ENCODE data around the gene SRMS. TPM values are rescaled to one million over a fixed set of nuclear protein-coding genes. Genes with fewer than 3 reads are reported as not detected.

Gene SRMS
- total and polyA plus RNA-seq, 2 donors, result 0.05 TPM

DNA sequence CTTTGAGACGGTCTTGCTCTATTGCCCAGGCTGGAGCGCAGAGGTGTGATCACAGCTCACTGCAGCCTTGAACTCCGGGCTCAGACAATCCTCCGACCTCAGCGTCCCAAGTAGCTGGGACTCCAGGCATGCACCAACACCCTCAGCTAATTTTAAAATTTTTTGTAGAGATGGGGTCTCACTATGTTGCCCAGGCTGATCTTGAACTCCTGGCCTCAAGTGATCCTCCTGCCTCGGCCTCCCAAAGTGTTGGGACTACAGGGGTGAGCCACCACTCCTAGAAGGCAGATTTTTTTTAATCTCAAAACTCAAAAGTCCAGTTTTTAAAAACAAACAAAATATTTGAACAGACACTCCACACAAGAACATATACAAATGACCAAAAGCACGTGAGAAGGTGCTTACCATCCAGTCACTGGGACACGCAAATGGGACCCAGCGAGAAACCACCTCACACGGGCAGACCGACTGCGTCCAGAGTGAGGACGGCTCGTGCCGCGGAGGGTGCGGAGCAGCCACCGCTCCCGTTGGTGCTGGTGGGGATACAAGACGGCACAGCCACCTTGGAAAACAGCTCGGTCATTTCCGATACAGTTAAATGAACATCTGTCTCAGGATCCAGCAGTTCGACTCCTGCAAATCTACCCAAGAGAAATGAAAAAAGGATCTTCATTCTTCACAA is 35.0 kb upstream of the SRMS start:
- H3K4me3 ChIP-seq (ENCODE audit: low read length in 2 of 2), result no peak overlapping the region
- WGBS, result 94% methylated on average over 23 of the region's 23 CpGs
- no peaks in the 10 kb centered on the region for H3K9me3 ChIP-seq (ENCODE audit: control insufficient read depth in 2 of 2, insufficient read depth in 1 of 2, low read length in 1 of 2)
- DNase-seq (ENCODE audit: low read depth in 6 of 9, low spot score in 9 of 9), result no peak
- H3K4me1 ChIP-seq (ENCODE audit: control insufficient read depth in 2 of 2, insufficient read depth in 2 of 2, low read length in 2 of 2), result peaks cover under 1 to 6% of the 10 kb centered on the region in 2 donors
- H3K27me3 ChIP-seq (ENCODE audit: control insufficient read depth in 2 of 2, insufficient read depth in 1 of 2, low read length in 1 of 2), result peaks cover 3 to 17% of the 10 kb centered on the region in 2 donors
- H3K36me3 ChIP-seq (ENCODE audit: control insufficient read depth in 2 of 2, insufficient read depth in 2 of 2, low read length in 1 of 2), result peaks cover 8% of the 10 kb centered on the region in 2 donors
- peak overlapping the region in 1 of 2 donors; percentile 49 for H3K27ac ChIP-seq (ENCODE audit: low read depth in 1 of 2, low read length in 1 of 2)

DNA sequence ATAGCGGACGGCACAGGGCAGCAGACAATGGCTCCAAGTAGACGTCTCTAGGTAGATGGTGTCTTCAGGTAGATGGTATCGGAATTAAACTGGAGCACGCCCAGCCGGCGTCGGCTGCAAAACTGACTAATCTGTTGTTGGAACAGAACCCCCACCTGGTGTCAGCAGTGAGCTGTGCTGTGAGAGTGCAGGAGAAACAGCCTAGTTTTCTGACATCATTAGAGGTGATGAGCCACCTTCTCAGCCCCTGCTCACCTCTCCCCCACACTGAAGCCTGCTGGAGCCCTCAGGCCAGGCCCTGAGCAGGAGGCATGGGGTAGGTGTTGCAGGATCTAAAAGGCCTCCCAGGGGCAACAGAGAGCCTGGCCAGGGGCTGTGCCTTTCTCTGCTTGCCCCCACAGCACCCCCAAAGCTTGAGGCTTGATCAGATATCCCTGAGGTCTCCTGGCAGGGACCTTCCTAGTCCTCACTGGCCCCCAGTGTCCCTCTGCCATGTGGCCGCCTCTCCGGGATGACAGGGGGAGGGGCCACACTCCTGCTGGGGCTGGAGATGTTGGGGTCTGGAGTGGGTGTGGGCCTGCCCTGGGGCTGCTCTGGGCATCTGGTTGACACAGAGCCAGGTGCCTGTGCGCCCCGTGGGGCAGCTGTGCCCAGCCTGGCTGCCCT is 33.4 kb upstream of the SRMS start:
- no peaks in the 10 kb centered on the region for H3K4me1 ChIP-seq (ENCODE audit: control insufficient read depth in 2 of 2, insufficient read depth in 2 of 2, low read length in 2 of 2)
- peak in 8 of 9 donors; percentile 37 to 83 (median 54) for DNase-seq (ENCODE audit: low read depth in 6 of 9, low spot score in 9 of 9)
- WGBS, result 50% methylated on average over 12 of the region's 12 CpGs

DNA sequence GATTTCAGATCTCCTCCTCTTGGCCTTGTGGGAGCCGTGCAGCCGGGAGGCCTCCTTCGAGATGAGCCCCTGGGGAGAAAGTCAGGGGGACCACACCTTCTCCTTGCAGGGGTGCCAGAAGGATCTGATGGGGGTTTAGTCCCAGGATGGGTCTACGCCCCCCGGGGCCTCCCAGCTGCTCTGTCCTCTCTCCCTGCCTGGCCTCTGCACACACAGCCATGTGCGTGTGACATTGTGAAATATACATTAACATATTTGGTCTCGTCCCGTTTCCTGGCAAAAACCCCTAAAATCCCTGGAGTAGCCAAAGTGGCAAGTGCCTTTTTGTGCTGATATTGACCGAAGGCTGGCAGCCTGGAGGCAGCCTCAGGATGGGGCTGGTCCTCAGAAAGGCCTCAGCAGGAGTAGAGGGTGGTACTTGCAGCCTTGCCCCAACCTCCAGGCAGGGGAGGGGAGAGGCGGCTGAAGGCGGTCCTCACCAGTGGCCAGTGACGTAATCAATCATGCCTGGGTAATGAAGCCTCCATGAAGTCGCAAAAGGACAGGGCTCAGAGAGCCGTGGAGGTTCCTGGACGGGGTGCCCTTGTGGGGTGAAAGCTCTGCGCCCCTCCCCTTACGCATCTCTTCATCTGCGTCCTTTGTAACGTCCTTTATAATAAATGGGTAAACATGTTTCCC is 31.6 kb upstream of the SRMS start:
- no peak for DNase-seq (ENCODE audit: low read depth in 6 of 9, low spot score in 9 of 9)
- 91% methylated on average over 19 of the region's 19 CpGs for WGBS
- Histone ChIP-seq H3K9me3 (ENCODE audit: control insufficient read depth in 2 of 2, insufficient read depth in 1 of 2, low read length in 1 of 2) (no peaks in the 10 kb centered on the region), H3K36me3 (ENCODE audit: control insufficient read depth in 2 of 2, insufficient read depth in 2 of 2, low read length in 1 of 2) (no peaks in the 10 kb centered on the region), H3K27me3 (ENCODE audit: control insufficient read depth in 2 of 2, insufficient read depth in 1 of 2, low read length in 1 of 2) (peaks cover 3 to 40% of the 10 kb centered on the region in 2 donors), H3K4me3 (ENCODE audit: low read length in 2 of 2) (no peak overlapping the region), H3K4me1 (ENCODE audit: control insufficient read depth in 2 of 2, insufficient read depth in 2 of 2, low read length in 2 of 2) (peaks cover 4% of the 10 kb centered on the region in 2 donors), H3K27ac (ENCODE audit: low read depth in 1 of 2, low read length in 1 of 2) (no peak overlapping the region)

More for the DNA sequence above, 33.4 kb upstream of the SRMS start:
- no peak overlapping the region for H3K4me3 ChIP-seq (ENCODE audit: low read length in 2 of 2)
- peak overlapping the region in 1 of 2 donors; percentile 5 for H3K27ac ChIP-seq (ENCODE audit: low read depth in 1 of 2, low read length in 1 of 2)
- H3K9me3 ChIP-seq (ENCODE audit: control insufficient read depth in 2 of 2, insufficient read depth in 1 of 2, low read length in 1 of 2), result no peaks in the 10 kb centered on the region
- H3K36me3 ChIP-seq (ENCODE audit: control insufficient read depth in 2 of 2, insufficient read depth in 2 of 2, low read length in 1 of 2), result no peaks in the 10 kb centered on the region
- H3K27me3 ChIP-seq (ENCODE audit: control insufficient read depth in 2 of 2, insufficient read depth in 1 of 2, low read length in 1 of 2), result peaks cover 3 to 23% of the 10 kb centered on the region in 2 donors

DNA sequence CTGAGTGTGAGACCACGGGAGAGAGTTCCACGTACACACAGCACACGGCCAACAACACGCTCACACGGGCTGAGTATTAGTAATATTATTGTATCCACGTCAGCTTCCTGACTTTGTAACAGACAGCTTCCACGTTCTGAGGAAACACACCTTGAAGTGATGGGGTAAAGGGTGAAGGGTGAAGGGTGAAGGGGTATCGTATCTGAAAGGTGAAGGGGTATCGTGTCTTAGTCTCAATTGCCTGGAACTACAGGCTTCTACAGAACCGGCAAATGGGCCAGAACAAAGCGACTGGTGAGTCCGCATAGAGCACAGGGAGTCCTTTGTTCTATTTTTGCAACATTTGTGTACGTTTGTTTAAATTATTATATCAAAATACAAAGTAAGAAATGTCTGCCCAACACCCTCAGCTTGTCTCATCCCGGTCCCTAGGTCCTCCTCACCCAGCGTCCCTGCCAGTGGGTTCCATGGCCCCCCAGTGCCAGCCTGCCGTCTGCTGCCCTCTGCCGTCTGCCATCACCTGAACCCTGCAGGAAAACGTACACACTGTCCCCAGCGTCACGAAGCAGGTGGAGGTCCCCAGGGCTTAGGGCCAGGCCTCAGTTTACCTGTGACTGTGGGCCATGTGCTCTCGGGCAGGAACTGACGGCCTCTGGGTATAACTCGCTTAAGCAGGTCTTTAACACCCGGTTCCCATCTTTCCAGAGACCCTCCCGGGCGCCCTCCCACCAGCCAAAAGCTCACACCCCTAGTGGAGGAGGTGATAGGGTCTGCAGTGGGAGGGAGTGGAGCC is 30.9 kb upstream of the SRMS start:
- WGBS, result 89% methylated on average over 26 of the region's 26 CpGs
- no peaks in the 10 kb centered on the region for H3K36me3 ChIP-seq (ENCODE audit: control insufficient read depth in 2 of 2, insufficient read depth in 2 of 2, low read length in 1 of 2)
- peaks cover 3 to 44% of the 10 kb centered on the region in 2 donors for H3K27me3 ChIP-seq (ENCODE audit: control insufficient read depth in 2 of 2, insufficient read depth in 1 of 2, low read length in 1 of 2)
- peaks cover 6 to 8% of the 10 kb centered on the region in 2 donors for H3K4me1 ChIP-seq (ENCODE audit: control insufficient read depth in 2 of 2, insufficient read depth in 2 of 2, low read length in 2 of 2)
- no peak for DNase-seq (ENCODE audit: low read depth in 6 of 9, low spot score in 9 of 9)
- no peak overlapping the region for H3K27ac ChIP-seq (ENCODE audit: low read depth in 1 of 2, low read length in 1 of 2)
- no peak overlapping the region for H3K4me3 ChIP-seq (ENCODE audit: low read length in 2 of 2)
- no peaks in the 10 kb centered on the region for H3K9me3 ChIP-seq (ENCODE audit: control insufficient read depth in 2 of 2, insufficient read depth in 1 of 2, low read length in 1 of 2)

DNA sequence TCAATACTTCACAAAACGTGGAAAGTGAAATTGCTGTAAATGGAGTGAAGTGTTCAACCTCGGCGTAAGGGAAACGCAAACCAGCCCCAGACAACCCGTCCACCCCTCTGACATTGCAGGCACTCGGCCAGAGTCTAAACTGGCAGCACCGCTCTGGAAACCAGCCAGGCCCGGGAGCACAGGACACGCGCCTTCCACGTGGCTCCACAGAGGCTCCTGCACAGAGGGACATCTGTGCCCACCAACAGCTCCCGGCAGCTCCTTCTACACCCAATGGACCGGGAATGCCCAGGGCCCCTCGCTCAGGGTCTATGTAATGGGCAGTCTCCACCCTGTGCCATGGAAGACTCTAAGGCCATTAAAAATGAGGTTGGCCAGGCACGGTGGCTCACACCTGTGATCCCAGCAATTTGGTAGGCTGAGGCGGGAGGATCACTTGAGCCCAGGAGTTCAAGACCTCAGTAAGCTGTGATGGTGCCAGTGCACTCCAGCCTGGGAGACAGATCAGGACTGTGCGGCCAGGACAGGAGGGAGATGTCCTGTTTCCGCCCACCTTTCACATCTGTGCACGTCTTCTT is 29.9 kb upstream of the SRMS start:
- no peak overlapping the region for H3K4me3 ChIP-seq (ENCODE audit: low read length in 2 of 2)
- H3K27ac ChIP-seq (ENCODE audit: low read depth in 1 of 2, low read length in 1 of 2), result no peak overlapping the region
- WGBS, result 94% methylated on average over 19 of the region's 19 CpGs
- peaks cover 9 to 12% of the 10 kb centered on the region in 2 donors for H3K4me1 ChIP-seq (ENCODE audit: control insufficient read depth in 2 of 2, insufficient read depth in 2 of 2, low read length in 2 of 2)
- no peaks in the 10 kb centered on the region for H3K36me3 ChIP-seq (ENCODE audit: control insufficient read depth in 2 of 2, insufficient read depth in 2 of 2, low read length in 1 of 2)
- peaks cover 0 to 2% of the 10 kb centered on the region in 2 donors for H3K9me3 ChIP-seq (ENCODE audit: control insufficient read depth in 2 of 2, insufficient read depth in 1 of 2, low read length in 1 of 2)
- DNase-seq (ENCODE audit: low read depth in 6 of 9, low spot score in 9 of 9), result no peak
- H3K27me3 ChIP-seq (ENCODE audit: control insufficient read depth in 2 of 2, insufficient read depth in 1 of 2, low read length in 1 of 2), result peaks cover 3 to 50% of the 10 kb centered on the region in 2 donors

DNA sequence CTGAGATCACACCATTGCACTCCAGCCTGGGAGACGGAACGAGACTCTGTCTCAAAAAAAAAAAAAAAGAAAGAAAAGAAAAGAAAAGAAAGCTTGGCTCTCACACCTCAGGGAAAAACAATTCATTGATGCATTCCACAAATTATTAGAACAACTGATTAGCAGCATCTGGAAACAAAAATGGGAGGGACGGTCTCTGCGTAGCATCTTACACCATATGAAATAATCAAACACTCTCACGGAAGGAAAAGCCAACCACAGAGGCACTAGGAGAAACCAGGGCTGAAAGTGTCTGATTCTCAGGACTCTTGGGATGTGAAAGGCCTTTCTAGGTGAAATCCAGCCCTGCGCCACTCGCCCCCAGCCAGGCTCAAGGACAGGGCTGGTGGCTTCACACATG is 28.8 kb upstream of the SRMS start:
- DNase-seq (ENCODE audit: low read depth in 6 of 9, low spot score in 9 of 9), result no peak
- H3K27ac ChIP-seq (ENCODE audit: low read depth in 1 of 2, low read length in 1 of 2), result no peak overlapping the region
- peaks cover 5 to 50% of the 10 kb centered on the region in 2 donors for H3K27me3 ChIP-seq (ENCODE audit: control insufficient read depth in 2 of 2, insufficient read depth in 1 of 2, low read length in 1 of 2)
- peaks cover 0 to 4% of the 10 kb centered on the region in 2 donors for H3K36me3 ChIP-seq (ENCODE audit: control insufficient read depth in 2 of 2, insufficient read depth in 2 of 2, low read length in 1 of 2)
- peaks cover 9 to 12% of the 10 kb centered on the region in 2 donors for H3K4me1 ChIP-seq (ENCODE audit: control insufficient read depth in 2 of 2, insufficient read depth in 2 of 2, low read length in 2 of 2)
- 93% methylated on average over 7 of the region's 7 CpGs for WGBS
- peaks cover 0 to 2% of the 10 kb centered on the region in 2 donors for H3K9me3 ChIP-seq (ENCODE audit: control insufficient read depth in 2 of 2, insufficient read depth in 1 of 2, low read length in 1 of 2)
- H3K4me3 ChIP-seq (ENCODE audit: low read length in 2 of 2), result no peak overlapping the region

DNA sequence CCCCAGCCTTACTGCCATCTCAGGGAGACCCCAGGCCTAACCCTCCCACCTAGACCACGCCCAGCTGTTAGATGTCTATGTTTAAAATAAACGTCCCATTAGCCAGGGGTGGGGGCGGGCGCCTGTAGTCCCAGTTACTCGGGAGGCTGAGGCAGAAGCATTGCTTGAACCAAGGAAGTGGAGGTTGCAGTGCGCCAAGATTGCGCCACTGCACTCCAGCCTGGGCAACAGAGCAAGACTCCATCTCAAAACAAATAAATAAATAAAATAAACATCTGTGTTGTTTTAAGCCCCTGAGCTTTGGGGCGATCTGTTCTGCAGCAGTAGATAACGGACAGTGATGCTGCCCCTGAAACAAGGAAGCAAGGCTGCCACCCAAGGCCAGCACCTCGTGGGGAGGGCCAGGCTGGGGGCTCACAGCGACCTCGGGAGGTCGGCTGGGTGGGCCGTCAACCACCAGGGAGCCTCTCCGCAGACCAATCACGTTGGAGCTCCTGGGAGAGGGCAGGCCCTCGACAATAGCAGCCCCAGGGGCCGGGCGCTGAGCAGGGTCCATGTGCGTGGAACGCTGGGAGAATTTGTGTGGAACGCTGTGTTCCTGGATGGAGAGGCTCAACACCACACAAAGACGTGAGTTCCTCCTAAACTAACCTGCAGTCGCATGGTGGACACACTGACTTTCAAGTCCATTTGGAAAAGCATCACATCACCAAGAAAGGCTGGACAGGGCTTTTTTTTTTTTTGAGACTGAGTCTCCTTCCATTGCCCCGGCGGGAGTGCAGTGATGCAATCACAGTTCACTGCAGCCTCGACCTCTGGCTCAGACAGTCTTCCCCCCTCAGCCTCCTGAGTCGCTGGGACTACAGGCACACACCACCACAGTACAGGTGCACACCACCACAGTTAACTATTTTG is 27.5 kb upstream of the SRMS start:
- Histone ChIP-seq H3K27ac (ENCODE audit: low read depth in 1 of 2, low read length in 1 of 2) (no peak overlapping the region), H3K36me3 (ENCODE audit: control insufficient read depth in 2 of 2, insufficient read depth in 2 of 2, low read length in 1 of 2) (peaks cover 0 to 4% of the 10 kb centered on the region in 2 donors), H3K4me3 (ENCODE audit: low read length in 2 of 2) (no peak overlapping the region), H3K27me3 (ENCODE audit: control insufficient read depth in 2 of 2, insufficient read depth in 1 of 2, low read length in 1 of 2) (peaks cover 5 to 45% of the 10 kb centered on the region in 2 donors), H3K4me1 (ENCODE audit: control insufficient read depth in 2 of 2, insufficient read depth in 2 of 2, low read length in 2 of 2) (peaks cover 9 to 12% of the 10 kb centered on the region in 2 donors), H3K9me3 (ENCODE audit: control insufficient read depth in 2 of 2, insufficient read depth in 1 of 2, low read length in 1 of 2) (peaks cover 0 to 2% of the 10 kb centered on the region in 2 donors)
- 84% methylated on average over 28 of the region's 28 CpGs for WGBS
- no peak for DNase-seq (ENCODE audit: low read depth in 6 of 9, low spot score in 9 of 9)

Data from thymus (tissue), 11 donors.